SK-N-SH treated with all-trans-retinoic acid at 6 μM for 48 hours (cell line): ENCODE measurements around the gene OR2A25.

ENCODE experiments used
- ARNTL ChIP-seq: fragments of 450-650 bp; formaldehyde crosslinking; IDR thresholded peaks from 2 replicates; pipeline ENCODE4 v1.5.0; 2020; ENCODE audit warnings: low read depth, mild to moderate bottlenecking, moderate library complexity, borderline replicate concordance
- CSDC2 ChIP-seq: fragments of 250-450 bp; sonication (Bioruptor Pico); IDR thresholded peaks from 2 replicates; pipeline ENCODE4 v1.5.0; 2020; ENCODE audit warnings: mild to moderate bottlenecking, moderate library complexity
- ESRRG ChIP-seq: fragments of 250-450 bp; sonication (Bioruptor Pico); IDR thresholded peaks from 2 replicates; pipeline ENCODE4 v1.6.1; 2021; ENCODE audit warnings: mild to moderate bottlenecking
- PATZ1 ChIP-seq: fragments of 250-450 bp; sonication (Bioruptor Pico); IDR thresholded peaks from 2 replicates; pipeline ENCODE4 v1.8.0; 2020; ENCODE audit warnings: mild to moderate bottlenecking, moderate library complexity, borderline replicate concordance
- RARB ChIP-seq: fragments of 250-450 bp; sonication (Bioruptor Pico); IDR thresholded peaks from 2 replicates; pipeline ENCODE4 v1.8.0; 2021; ENCODE audit warnings: mild to moderate bottlenecking, moderate library complexity
- ZFP3 ChIP-seq: fragments of 250-450 bp; sonication (Bioruptor Pico); IDR thresholded peaks from 2 replicates; pipeline ENCODE4 v1.5.0; 2020; ENCODE audit warnings: mild to moderate bottlenecking, moderate library complexity

GRCh38 chr7:144102041-144102440 lies 32.4 kb downstream of the OR2A25 start:
- TF ChIP-seq PATZ1 (CRISPR knock-in tag): no peak
- TF ChIP-seq RARB (CRISPR knock-in tag): no peak
- no peak for TF ChIP-seq ESRRG (CRISPR knock-in tag)
- no peak for TF ChIP-seq ZFP3 (CRISPR knock-in tag)
- TF ChIP-seq ARNTL (CRISPR knock-in tag): no peak
- no peak for TF ChIP-seq CSDC2
